ENCODE measurements around the gene HNRNPA1L2.
A peak's percentile ranks its signal among the peaks of the same experiment; 100 is the strongest.
"Not testable (repeated sequence)": the region's sequence is repeated elsewhere in the genome, so short reads cannot be mapped to it uniquely, and the experiment has no call there.

Gene HNRNPA1L2

GRCh38 chr13:52642131-52642530, at the start of gene HNRNPA1L2:
Gene HNRNPA1L2, plus strand, starts transcription at chr13:52642431. Its CDS starts 62 bp downstream, at chr13:52642493.
- DNase-seq (ENCODE audit: low read depth) = no peak

GRCh38 chr13:52593175-52593574, 49.1 kb upstream of the HNRNPA1L2 start:
- DNase-seq (ENCODE audit: low read depth) = not testable (repeated sequence)

GRCh38 chr13:52593812-52594211, 48.4 kb upstream of the HNRNPA1L2 start:
- not testable (repeated sequence) for DNase-seq (ENCODE audit: low read depth)

- not testable (repeated sequence) for DNase-seq (ENCODE audit: low read depth)
Measured at GRCh38 chr13:52594295-52594694, 47.9 kb upstream of the HNRNPA1L2 start.

GRCh38 chr13:52597676-52598075, 44.6 kb upstream of the HNRNPA1L2 start:
- no peak for DNase-seq (ENCODE audit: low read depth)

GRCh38 chr13:52599037-52599847, 43.0 kb upstream of the HNRNPA1L2 start:
- DNase-seq (ENCODE audit: low read depth) = peak; percentile 59

- DNase-seq (ENCODE audit: low read depth) = no peak
Measured at GRCh38 chr13:52599848-52600603, 42.2 kb upstream of the HNRNPA1L2 start.

- DNase-seq (ENCODE audit: low read depth) = no peak
Measured at GRCh38 chr13:52600666-52601065, 41.6 kb upstream of the HNRNPA1L2 start.

- not testable (repeated sequence) for DNase-seq (ENCODE audit: low read depth)
Measured at GRCh38 chr13:52603316-52603715, 38.9 kb upstream of the HNRNPA1L2 start.

- DNase-seq (ENCODE audit: low read depth) = not testable (repeated sequence)
Measured at GRCh38 chr13:52606126-52606525, 36.1 kb upstream of the HNRNPA1L2 start.

- not testable (repeated sequence) for DNase-seq (ENCODE audit: low read depth)
Measured at GRCh38 chr13:52606795-52607194, 35.4 kb upstream of the HNRNPA1L2 start.

GRCh38 chr13:52608184-52608583, 34.0 kb upstream of the HNRNPA1L2 start:
- DNase-seq (ENCODE audit: low read depth) = not testable (repeated sequence)

GRCh38 chr13:52609013-52609606, 33.1 kb upstream of the HNRNPA1L2 start:
- not testable (repeated sequence) for DNase-seq (ENCODE audit: low read depth)

- not testable (repeated sequence) for DNase-seq (ENCODE audit: low read depth)
Measured at GRCh38 chr13:52610158-52610557, 32.1 kb upstream of the HNRNPA1L2 start.

GRCh38 chr13:52615134-52615801, 27.0 kb upstream of the HNRNPA1L2 start:
- DNase-seq (ENCODE audit: low read depth) = no peak

GRCh38 chr13:52615812-52616211, 26.4 kb upstream of the HNRNPA1L2 start:
- DNase-seq (ENCODE audit: low read depth) = no peak

- DNase-seq (ENCODE audit: low read depth) = peak; percentile 61
Measured at GRCh38 chr13:52617070-52618060, 24.9 kb upstream of the HNRNPA1L2 start.

- DNase-seq (ENCODE audit: low read depth) = not testable (repeated sequence)
Measured at GRCh38 chr13:52631083-52631690, 11.0 kb upstream of the HNRNPA1L2 start.

- no peak for DNase-seq (ENCODE audit: low read depth)
Measured at GRCh38 chr13:52638666-52639328, 3.4 kb upstream of the HNRNPA1L2 start.

GRCh38 chr13:52644108-52644507, 1.9 kb downstream of the HNRNPA1L2 start:
- peak; percentile 38 for DNase-seq (ENCODE audit: low read depth)
